ENCODE results near the gene MRPS18A. TPM values are rescaled to one million over a fixed set of nuclear protein-coding genes. Genes with fewer than 3 reads are reported as not detected.

The MRPS18A gene
- total and polyA plus RNA-seq, 9 of the 15 experiments (the other 6 are each of a cell fraction or from before 2014, with no cell fraction given): 87.5 to 243 (median 125) TPM

- FAIRE-seq: no peak
- CTCF ChIA-PET (ENCODE audit: low intra/inter-chr PET ratio): no interaction called here
These were observed 48.7 kb upstream of the MRPS18A start for GRCh38 chr6:43736211-43736786.

More at GRCh38 chr6:43736211-43736786, 48.7 kb upstream of the MRPS18A start:
- POLR2A ChIA-PET: interaction anchor here (0.7 to 2.3 kb wide), 5 partner anchors 9 to 51 kb away, joined by 3 to 6 read pairs (median 3); no protein-coding TSS in a partner anchor
- intact Hi-C loops (cut with micrococcal nuclease): no loop called here
- BruUV-seq (replicated peaks): no TSS peak
- Histone ChIP-seq H3K4me1 (replicated peaks in 1 of 2; ENCODE audit: control insufficient read depth in 2 of 2, insufficient read depth in 2 of 2, low read length in 2 of 2) (peaks cover 30 to 41% of the 10 kb centered on the region in 2 experiments), H3K36me3 (ENCODE audit: control insufficient read depth, insufficient read depth, low read length) (no peaks in the 10 kb centered on the region), H4K20me1 (replicated peaks; ENCODE audit: control insufficient read depth, insufficient read depth, low read length) (no peaks in the 10 kb centered on the region), H3K79me2 (ENCODE audit: control insufficient read depth, insufficient read depth, low read length) (no peaks in the 10 kb centered on the region), H3K9ac (ENCODE audit: insufficient read depth in 1 of 2, low read depth in 2 of 2, low read length in 2 of 2) (no peak overlapping the region), H3K9me1 (ENCODE audit: control insufficient read depth, insufficient read depth, low read length) (peaks cover 3% of the 10 kb centered on the region), H3K4me2 (ENCODE audit: insufficient read depth, low read length) (no peak overlapping the region), H3K4me3 (no peak overlapping the region), H3K9me3 (replicated peaks; ENCODE audit: control insufficient read depth, insufficient read depth, low read depth, low read length) (no peaks in the 10 kb centered on the region), H2AFZ (ENCODE audit: low read depth, low read length) (no peak overlapping the region), H3K27ac (ENCODE audit: extremely low read depth, low read depth, low read length) (no peak overlapping the region), H3K27me3 (ENCODE audit: control insufficient read depth in 2 of 2, insufficient read depth in 2 of 2, low read length in 2 of 2) (no peaks in the 10 kb centered on the region; a peak in 1 of 5 replicates)
- TF ChIP-seq ZNF23 (CRISPR knock-in tag; IDR thresholded peaks at IDR 0.05) (no peak), ZNF121 (CRISPR knock-in tag; conservative IDR thresholded peaks at IDR 0.05) (no peak), MIER1 (IDR thresholded peaks at IDR 0.05; ENCODE audit: low read depth) (no peak), POLR3G (IDR thresholded peaks at IDR 0.05; ENCODE audit: extremely low read depth, insufficient read length, insufficient replicate concordance) (no peak), CHD4 (IDR thresholded peaks at IDR 0.05; ENCODE audit: insufficient read depth, insufficient replicate concordance, low read depth, low read length, poor library complexity, severe bottlenecking) (no peak), HOMEZ (CRISPR knock-in tag; IDR thresholded peaks at IDR 0.05) (no peak), ZNF316 (IDR thresholded peaks at IDR 0.05) (peak; percentile 90), RBM34 (IDR thresholded peaks at IDR 0.05; ENCODE audit: borderline replicate concordance, insufficient read depth, low read length) (no peak), KDM4B (IDR thresholded peaks at IDR 0.05; ENCODE audit: borderline replicate concordance in 2 of 2, low read depth in 1 of 2) (no peak), PHF20 (IDR thresholded peaks at IDR 0.05; ENCODE audit: partially characterized antibody) (no peak), FOXJ3 (CRISPR knock-in tag; IDR thresholded peaks at IDR 0.05) (no peak), TRIM24 (IDR thresholded peaks at IDR 0.05) (peak; percentile 62 to 83; a peak in 3 of 4 replicates), CBFA2T3 (IDR thresholded peaks at IDR 0.05) (no peak), TRIM28 (IDR thresholded peaks at IDR 0.05) (peak; percentile 89), MEIS2 (IDR thresholded peaks at IDR 0.05; ENCODE audit: partially characterized antibody) (peak; percentile 16)
- no peak for DNase-seq (ENCODE audit: extremely low read depth in 1 of 4, low spot score in 3 of 4)
- WGBS (ENCODE audit: insufficient coverage, low coverage, missing lambda C conversion rate): 36% methylated on average over 2 of the region's 2 CpGs
- in situ Hi-C loops (cut with MboI): no loop called here
- no peak for ATAC-seq
